GM19351 (cell line): Measurements from ENCODE around the gene INKA1.
"Not testable (repeated sequence)": the region's sequence is repeated elsewhere in the genome, so short reads cannot be mapped to it uniquely, and the experiment has no call there.

Experiments
- ATAC-seq: cut with Tn5 transposase; IDR thresholded peaks from one replicate; pipeline ENCODE4 v1.9.1; 2021; ENCODE audit warnings: mild to moderate bottlenecking, moderate library complexity; ENCODE audit not compliant: unreplicated experiment

Gene INKA1

GRCh38 chr3:49802719-49803464 lies at the start of gene INKA1:
INKA1 (plus strand) TSS chr3:49803261; CDS start chr3:49803393, 132 bp downstream.
- peak; percentile 66 for ATAC-seq

- ATAC-seq: no peak
Observed at GRCh38 chr3:49754536-49754935, 48.5 kb upstream of the INKA1 start.

- ATAC-seq: no peak
Observed at GRCh38 chr3:49756036-49756435, 47.0 kb upstream of the INKA1 start.

GRCh38 chr3:49757197-49757596 lies 45.9 kb upstream of the INKA1 start:
- ATAC-seq: no peak

GRCh38 chr3:49759226-49759625 lies 43.8 kb upstream of the INKA1 start:
- ATAC-seq: no peak

GRCh38 chr3:49761661-49762060 lies 41.4 kb upstream of the INKA1 start:
- ATAC-seq: no peak

GRCh38 chr3:49763981-49764380 lies 39.1 kb upstream of the INKA1 start:
- no peak for ATAC-seq

GRCh38 chr3:49769286-49769915 lies 33.7 kb upstream of the INKA1 start:
- ATAC-seq: no peak

GRCh38 chr3:49769926-49770325 lies 33.1 kb upstream of the INKA1 start:
- no peak for ATAC-seq

GRCh38 chr3:49771340-49771938 lies 31.6 kb upstream of the INKA1 start:
- no peak for ATAC-seq

- ATAC-seq: no peak
Observed at GRCh38 chr3:49772703-49773102, 30.4 kb upstream of the INKA1 start.

GRCh38 chr3:49775538-49775937 lies 27.5 kb upstream of the INKA1 start:
- no peak for ATAC-seq

- ATAC-seq: not testable (repeated sequence)
Observed at GRCh38 chr3:49776101-49776500, 27.0 kb upstream of the INKA1 start.

- ATAC-seq: no peak
Observed at GRCh38 chr3:49779358-49780079, 23.5 kb upstream of the INKA1 start.

GRCh38 chr3:49780080-49780974 lies 22.7 kb upstream of the INKA1 start:
- ATAC-seq: no peak

GRCh38 chr3:49780975-49781365 lies 22.1 kb upstream of the INKA1 start:
- not testable (repeated sequence) for ATAC-seq

- ATAC-seq: no peak
Observed at GRCh38 chr3:49781415-49782199, 21.5 kb upstream of the INKA1 start.

GRCh38 chr3:49782277-49782676 lies 20.8 kb upstream of the INKA1 start:
- not testable (repeated sequence) for ATAC-seq

GRCh38 chr3:49785565-49786356 lies 17.3 kb upstream of the INKA1 start:
- ATAC-seq: peak; percentile 37
